Activated T-helper 1 cell treated with anti-CD3 and anti-CD28 coated beads, Interleukin-2, amount 50 U/mL, for 16 hours (primary cell): Measurements from ENCODE around the gene NCKAP5.

Experiments used
- DNase-seq, 2 donors: peaks; one replicate each; pipeline ENCODE4 v3.0.0-alpha.2; 2020; ENCODE audit warnings: low read depth in 1 of 2, low spot score in 1 of 2

The NCKAP5 gene

DNA sequence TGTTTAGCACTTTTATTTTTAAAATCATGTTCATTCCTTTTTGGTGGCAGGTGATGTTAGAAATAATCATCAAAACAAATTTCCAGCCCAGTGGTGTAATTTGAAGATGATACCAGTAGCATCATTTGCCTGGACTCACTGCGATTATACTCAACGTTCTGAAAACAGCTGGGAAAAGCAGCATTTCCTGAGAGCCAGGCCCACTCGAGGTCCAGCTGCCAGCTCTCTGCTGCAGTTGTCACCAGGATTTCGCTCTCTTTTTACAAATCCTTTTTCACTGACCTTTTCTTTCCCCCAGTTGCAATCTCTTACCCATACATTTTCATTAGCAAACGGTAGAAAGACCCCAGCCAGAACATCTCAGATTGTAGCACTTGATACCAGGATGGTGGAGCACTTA lies 787.6 kb downstream of the NCKAP5 start:
- DNase-seq = no peak

DNA sequence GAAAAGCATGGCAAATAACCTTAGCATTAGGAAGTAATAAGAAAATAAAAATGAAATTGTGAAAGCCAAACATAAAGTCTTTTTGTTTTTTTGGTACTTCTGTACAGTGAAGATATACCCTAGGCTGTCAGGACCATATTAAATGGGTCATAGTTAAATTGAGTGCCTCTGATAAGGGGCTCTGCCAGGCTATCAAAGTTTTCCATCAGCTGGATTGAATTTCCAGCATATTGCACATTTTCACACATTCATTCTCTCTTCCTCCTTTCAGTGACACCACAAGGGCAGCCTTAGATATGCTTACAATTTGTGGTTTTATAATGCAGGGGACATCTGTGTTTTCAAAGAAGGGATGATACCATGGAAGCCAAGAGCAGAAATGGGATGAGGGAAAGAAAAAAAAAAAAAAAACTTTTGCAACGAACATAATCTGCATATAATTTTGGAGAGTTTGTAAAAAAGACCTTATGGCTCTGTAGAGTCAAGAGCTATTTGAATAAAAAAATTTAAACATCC lies 789.0 kb downstream of the NCKAP5 start:
- DNase-seq = no peak

DNA sequence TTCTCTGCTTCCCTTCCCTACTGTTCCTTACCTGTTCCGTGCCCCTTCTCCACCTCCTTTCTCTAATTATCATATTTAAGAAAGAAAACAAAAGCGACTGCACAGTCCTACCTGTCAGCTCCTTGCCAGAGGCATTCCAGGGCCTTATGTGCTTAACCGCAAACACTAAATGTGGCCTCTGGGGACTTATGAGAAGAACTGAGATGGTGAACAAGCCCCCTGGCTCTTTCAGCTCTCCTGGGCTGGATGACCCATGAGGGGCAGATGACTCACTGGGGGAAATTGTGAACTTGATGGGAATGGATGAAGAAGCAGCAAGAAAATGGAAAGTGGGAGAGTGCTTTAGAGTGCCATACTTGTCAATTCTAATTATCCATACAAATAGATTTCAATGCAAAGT lies 792.0 kb downstream of the NCKAP5 start:
- no peak for DNase-seq

DNA sequence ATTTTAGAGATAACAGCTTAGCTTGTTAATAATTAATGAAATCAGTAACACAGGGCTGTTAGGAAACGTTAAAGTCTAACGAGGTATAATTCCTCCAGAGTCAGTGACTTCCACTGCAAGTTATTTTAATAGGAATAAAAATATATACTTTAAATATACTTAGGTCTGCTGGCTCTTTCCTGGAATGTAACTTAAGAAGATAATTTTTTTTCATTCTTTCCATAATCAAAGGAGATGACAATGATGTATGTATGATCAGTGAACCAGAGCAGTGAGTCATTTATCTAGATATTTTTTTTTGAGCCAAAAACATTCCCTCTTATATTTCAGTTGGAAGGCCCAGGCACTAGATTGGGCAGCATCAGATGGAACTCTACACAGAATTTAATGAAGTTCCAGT lies 794.1 kb downstream of the NCKAP5 start:
- DNase-seq = no peak

DNA sequence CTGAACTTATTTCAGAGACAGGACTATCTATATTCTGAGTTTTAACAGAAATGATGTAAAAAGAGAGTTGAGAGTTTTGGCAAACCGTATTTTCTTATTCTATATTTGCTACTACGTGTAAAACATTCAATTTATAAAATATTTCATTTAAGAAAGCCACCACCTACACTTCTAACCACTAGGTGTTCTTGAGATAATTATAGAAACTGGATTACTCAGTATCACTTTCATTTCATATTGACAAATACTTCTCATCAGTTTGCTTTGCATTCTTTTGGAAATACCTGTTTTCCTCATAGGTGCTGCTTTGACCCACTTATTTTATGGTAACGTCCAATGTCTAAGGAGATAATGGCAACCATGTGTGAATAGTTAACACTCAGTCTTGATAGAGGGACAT lies 794.9 kb downstream of the NCKAP5 start:
- no peak for DNase-seq

DNA sequence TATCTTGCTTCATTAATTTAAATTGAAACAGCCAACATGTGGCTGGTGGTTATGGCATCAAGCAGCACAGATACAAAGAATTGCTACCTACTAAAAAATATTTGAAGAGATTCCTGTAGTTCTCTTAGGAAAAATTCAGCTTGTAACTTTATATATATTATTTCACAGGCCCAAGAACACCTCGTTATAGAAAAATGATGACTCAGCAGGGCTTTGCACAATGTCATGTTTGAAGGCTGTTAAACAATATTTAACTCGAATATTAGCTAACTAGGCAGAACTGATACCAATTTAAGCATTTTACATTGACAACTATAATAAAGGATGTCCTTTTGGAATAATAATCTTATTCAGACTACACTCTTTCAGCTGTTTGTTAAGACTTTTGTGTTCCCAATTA lies 795.9 kb downstream of the NCKAP5 start:
- DNase-seq = no peak

DNA sequence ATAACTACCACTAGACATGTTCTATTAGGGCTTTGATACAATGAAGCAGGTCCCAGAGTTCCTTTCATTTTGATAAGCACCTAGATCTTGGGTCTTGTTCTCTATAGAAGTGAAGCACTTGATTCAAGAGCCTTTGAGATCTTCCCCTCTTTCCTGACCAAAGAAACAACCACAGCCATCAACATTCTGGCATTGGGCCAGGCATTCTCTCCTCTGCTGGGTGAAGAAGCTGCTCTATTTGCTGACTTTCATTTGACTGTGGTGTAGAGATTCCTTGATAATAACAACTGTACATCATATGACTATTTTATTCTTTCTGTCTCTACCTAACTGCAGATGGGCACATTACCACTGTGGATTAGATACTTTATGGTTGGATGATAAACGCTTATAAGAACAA lies 801.7 kb downstream of the NCKAP5 start:
- DNase-seq = no peak

DNA sequence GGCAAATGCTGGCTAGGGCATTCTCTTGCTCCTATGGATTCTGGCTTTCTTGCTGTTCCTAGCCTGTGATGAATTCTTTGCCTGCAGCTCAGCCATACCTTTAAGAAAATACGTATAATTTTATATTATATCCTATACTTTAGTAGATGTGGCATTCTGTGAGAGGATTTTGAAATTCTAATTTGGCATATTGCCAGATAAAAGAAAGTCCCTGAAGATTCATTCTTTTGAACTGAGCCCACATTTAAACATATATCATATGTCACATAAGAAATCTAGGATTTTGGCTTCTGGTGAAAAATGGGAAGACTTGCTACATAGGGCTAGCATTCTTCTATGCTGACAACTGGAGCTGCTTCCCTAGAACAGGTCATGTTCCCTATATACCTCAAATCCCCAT lies 806.8 kb downstream of the NCKAP5 start:
- DNase-seq = no peak

DNA sequence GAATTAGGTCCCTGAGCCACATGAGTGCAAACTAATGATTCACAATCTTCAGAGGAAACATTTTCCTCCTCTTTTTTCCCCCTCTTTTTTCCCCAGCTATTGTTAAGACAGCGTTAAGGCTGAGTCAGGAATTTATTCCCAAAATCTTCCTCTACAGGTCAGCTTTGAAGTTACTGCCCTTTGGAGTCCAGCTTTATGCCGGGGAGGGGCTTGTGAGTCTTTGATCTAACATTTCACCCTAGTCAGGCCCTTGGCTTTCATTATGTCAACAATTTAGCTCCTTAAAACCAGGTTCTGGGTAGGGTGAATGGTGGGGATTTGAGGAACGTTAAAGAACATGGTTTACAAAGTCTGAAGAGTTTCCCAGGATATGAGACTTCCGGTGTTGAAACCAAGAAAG lies 807.3 kb downstream of the NCKAP5 start:
- no peak for DNase-seq

DNA sequence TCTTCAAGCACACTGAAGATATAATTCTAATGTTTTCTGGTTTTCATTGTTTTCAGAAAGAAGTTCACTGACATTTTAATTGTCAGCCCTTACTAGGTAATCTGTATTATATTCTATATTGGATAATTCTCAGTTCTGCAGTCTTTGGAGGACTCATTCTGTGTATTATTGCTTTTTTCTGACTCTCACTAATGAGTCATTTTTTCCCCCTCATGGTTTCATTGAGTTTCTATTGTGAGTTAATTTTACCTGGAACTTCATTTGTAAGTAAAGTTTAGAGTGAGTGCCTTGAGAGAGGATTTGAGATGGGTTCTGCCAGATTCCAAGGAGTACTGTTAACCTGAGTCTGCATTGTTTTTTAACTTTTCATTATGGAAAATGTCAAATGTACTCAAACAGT lies 807.9 kb downstream of the NCKAP5 start:
- DNase-seq = no peak

DNA sequence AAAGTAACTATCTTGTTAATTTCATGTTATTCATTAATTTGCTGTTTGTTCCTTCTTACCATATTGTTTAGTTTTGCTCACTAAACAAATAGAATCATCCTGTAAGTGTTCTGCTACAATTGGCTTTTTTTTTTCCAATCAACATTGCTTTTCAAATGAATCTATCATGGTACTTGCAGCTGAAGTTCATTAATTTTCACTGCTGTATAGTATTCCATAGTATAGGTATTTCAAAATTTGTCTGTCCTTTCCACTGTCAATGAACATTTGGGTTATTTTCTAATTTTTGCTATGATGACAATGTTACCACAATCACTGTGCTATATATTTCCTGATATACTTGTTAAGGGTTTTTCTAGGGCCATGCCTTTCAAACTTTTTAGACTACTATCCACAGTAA lies 809.3 kb downstream of the NCKAP5 start:
- DNase-seq = no peak

DNA sequence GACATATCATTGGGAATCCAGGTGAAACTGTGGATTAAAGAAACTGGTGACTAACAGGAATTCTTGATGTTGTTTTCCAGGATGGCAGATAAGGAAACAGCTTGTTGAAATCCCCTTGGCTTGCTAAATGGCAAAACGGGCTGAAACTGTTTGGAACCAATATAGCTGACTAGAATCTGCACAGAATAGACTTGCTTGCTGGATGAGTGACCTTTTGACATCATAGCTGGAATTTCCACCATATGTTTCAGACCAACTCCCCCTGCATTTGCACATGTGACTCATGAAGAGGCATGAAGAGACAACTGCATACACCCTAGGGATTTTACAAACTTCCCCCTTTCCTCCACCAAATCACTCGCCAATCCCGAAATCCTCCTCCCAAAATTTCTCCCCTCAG lies 810.6 kb downstream of the NCKAP5 start:
- DNase-seq = no peak

DNA sequence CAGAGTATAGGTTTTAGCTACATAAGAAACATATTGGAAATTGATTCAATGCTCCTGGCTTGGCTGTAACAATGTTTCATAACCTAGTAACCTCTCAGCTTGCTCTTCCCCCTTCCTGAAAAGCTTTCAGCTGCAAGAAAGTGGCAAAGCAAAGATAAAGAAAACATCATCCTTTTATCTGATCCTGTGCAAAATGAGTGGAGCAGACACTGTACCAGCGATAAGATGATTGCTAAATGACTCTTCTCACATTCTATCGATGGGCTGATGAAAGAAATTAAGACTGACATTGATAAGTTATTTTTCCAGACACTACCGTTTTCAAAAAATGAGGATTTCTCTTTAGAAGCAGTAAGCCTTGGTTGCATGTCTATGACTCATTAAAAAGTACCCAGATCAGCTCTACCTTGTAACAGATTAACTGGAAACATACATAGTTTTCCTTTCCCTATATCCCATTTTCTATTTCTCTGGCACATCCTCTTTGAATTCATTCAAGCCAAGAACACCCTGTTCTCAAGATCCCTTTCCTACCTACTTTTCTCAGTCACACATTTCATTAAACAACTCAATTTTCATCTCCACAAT lies 811.2 kb downstream of the NCKAP5 start:
- DNase-seq = no peak

DNA sequence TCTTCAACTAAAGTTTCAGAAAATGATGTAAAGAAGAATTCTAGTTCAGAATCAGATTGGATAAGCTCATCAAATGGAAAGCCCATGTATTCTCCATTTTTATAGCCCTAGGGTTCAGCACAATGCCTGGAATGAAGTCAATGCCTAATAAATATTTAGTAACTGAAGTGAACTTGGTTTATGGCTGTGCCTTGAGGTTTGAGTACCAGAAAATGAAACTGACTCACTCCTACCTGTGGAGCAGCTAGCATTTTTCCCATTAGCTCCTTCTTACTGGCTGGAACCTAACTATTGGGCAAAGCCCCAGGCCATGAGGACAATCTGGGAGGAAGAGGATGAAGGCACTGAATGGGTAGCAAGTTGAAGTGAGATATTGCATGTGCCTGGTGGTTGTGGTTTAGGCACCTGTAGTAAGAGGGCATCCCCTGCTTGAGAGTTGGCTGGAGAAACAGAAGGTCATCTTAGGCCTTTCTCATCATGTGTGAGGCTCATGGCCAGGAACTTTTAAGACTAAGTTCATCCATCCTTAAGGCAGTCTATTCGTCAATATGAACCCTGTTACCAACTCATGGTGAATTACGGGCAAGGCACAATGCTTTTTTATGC lies 813.3 kb downstream of the NCKAP5 start:
- DNase-seq = no peak

DNA sequence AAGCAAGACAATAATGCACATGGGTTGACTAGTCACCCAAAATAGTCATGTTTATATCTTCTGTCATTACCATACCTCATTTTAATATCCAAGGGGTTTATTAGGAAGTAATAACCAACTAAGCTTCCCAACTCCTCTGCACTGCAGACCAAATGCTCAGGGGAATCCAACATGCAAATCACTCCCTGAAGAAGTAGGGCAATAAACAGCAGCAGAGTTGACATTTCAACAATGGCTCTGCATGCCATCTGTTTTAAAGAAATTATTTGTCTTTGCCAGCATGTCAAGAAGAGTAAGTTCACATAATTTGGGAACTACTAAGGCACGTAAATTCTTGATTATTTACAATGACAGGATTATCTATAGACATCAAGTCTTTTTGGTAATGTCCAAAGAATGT lies 813.9 kb downstream of the NCKAP5 start:
- no peak for DNase-seq

DNA sequence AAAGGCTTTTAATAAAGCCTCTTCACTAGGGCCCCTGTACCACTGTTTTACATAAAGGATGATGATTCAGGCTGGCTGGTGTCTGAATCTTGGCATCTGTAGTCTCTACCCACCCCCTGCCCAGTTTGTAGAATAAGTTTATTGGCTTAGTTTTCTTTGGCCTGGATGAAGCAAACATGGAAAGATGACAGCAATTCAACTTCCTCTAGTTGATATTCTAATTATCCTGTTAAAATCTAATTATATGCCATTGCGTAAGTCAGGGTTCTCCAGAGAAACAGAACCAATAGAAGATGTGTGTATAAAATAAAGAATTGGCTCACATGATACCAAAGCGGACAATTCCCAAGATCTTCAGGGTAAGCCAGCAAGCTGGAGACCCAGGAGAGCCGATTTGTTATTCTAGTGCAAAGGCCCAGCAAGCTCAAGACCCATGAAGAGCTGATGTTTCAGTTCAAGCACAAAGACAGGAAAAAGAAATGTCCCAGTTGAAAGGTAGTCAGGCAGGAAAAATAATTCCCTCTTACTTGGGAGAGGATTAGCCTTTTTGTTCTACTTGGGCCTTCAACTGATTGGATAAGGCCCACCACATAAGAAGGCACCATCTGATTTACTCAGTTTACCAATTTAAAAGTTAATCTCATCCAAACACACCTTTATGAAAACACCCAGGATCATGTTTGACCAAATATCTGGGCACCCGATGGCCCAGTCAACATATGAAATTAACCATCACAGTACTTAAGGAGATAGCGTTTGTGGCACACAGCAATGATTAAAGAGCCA lies 815.6 kb downstream of the NCKAP5 start:
- no peak for DNase-seq

DNA sequence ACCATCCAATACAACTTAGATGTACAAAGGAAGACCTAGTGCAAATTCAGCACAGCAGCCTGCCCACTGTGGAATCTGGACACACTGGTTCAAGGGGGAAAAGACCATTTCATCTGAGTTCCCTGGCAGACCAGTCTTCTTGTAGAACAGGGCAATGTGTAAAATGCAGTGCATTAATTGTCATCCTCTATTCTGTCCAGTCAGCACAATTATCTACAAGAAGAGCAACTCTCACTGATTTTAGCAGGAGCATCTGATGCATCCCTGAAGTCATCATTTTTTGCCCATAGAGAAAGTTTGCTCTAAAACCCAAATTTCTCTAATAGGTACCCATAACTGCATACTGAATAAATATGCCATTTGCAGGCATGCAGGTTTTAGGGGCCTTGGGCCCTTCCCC lies 816.4 kb downstream of the NCKAP5 start:
- no peak for DNase-seq

DNA sequence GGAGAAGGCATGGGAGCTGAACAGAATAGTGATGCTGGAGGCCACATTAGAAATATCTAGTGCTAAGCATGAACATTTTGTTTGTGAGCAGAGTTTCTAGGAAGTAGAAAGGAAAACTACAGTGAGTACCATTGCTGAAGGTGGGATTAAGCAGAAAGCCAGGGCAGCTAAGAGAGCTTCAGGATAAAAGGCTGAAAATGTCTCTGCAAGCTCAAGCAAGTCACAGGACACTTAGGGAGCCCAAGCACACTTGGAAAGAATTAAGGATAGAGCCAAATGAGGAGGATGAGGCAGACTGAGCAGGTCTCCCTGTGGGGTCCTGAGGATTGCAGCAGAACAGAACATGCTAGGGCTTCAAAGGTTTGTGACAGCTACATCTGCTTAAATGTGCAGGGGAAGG lies 817.7 kb downstream of the NCKAP5 start:
- DNase-seq = no peak

DNA sequence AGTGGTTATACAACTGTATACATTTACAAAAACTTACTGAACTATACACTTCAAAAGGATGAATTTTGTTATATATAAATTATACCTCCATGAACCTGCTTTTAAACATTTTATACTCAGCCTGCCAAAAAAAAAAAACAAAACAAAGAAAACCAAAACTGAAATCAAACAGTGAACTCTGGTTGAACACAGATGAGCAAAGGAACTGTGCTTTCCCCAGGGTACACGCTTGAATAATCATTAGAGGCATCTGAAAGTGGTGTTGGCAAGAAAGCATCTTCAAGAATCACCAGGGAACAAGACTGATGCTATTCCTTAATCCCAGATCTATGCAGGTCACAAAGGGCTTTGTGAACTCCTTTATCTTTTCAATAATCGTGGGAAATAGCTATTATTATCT lies 821.2 kb downstream of the NCKAP5 start:
- DNase-seq = no peak

DNA sequence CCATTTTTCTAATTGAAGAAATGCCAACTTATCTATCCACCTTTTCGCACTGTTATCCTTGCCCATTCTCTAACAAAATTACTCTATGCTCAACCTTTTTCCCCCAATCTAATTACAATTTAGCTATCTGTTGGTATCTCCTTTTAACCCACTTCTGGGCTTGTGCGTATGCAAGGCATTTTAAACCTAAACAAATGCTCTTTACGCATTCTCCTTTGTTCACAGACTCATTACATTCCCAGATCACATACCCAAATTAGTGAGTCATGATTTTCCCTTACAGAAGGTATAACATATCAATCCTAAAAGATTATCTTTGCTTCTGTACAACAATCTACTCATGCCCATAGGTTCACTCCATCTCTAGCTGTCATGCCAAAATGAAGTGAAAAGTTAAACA lies 826.5 kb downstream of the NCKAP5 start:
- DNase-seq = no peak

DNA sequence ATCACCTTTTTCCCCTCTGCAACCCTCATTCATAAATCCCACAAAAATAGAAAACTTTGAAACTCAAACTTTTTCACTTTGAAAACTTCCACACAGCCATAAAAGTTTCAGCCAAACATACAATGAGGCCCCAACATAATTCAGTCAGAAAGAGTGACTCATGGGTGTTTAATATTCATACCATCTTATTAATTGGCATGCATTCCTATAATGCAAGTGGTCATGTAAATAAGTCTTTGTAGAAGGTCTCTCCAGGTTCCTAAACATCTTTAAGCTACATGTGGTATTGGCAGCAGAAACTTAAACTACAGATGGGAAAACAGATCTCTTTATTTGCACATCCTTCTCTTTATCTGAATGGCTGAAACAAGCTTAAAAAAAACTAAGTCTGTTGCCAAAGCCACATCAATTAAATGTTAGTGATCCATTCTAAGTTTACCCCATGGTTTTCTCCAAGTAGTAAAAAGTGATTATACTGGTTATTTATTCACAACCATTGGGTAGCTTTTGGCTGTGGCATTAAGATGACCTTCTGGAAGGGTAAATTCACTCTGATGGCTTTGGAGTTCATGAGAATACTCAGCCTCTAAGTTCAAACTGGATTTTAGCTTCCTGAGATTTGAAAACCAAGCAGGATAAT lies 828.1 kb downstream of the NCKAP5 start:
- DNase-seq = no peak

DNA sequence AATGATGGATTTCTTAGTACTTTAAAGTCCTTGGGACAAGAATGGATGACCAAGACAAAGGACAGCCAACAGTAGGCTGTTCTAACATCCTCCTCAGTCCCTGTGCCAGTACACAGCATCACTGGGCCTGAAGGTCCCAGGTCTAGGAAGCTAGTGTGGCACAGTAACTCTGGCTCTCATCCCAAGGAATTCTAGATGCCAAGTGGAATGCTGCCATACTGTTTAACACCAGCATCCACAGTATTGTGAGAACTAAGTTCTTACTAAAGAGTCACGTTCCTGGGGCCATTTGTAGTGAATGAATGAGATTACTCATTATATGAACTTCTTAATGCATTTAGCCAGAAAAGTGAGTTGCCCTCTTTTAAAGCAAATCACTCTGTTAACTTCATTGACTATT lies 830.0 kb downstream of the NCKAP5 start:
- DNase-seq = no peak
